DND-41 (cell line): Measurements from ENCODE around the gene NETO1.

Experiments used
- ATAC-seq: fragments of 200-7000 bp; cut with Tn5 transposase; 3 replicates; pipeline ENCODE4 v1.9.1; 2021; ENCODE audit warnings: low read depth; ENCODE audit not compliant: insufficient read depth
- DNase-seq: peaks from one replicate; pipeline ENCODE4 v3.0.0-alpha.2; 2020
- H2AFZ ChIP-seq: 2 replicates; pipeline ENCODE4 v1.6.0; 2012; ENCODE audit warnings: low read depth, low read length
- H3K27ac ChIP-seq: 2 replicates; pipeline ENCODE4 v1.5.1; 2012; ENCODE audit warnings: low read length, inconsistent platforms
- H3K27me3 ChIP-seq: fragments of 200-600 bp; sonication (generic); 2 replicates; pipeline ENCODE4 v1.6.0; 2012; ENCODE audit warnings: low read length, mild to moderate bottlenecking, inconsistent platforms; ENCODE audit not compliant: insufficient read depth, poor library complexity
- H3K36me3 ChIP-seq: 2 replicates; pipeline ENCODE4 v1.5.1; 2012; ENCODE audit warnings: low read length, inconsistent platforms; ENCODE audit not compliant: insufficient read depth
- H3K4me1 ChIP-seq: 2 replicates; pipeline ENCODE4 v1.5.1; 2012; ENCODE audit warnings: mild to moderate bottlenecking, low read length; ENCODE audit not compliant: insufficient read depth
- H3K4me2 ChIP-seq: 2 replicates; pipeline ENCODE4 v1.6.0; 2012; ENCODE audit warnings: mild to moderate bottlenecking, moderate library complexity, low read length, inconsistent platforms; ENCODE audit not compliant: insufficient read depth
- H3K4me3 ChIP-seq, 2 experiments: fragments of 200-600 bp in 1 of 2; shearing (Covaris generic) in 1 of 2; 2 replicates each; pipeline ENCODE4 v1.5.1; 2012 to 2016; ENCODE audit warnings: inconsistent platforms in 2 of 2, low read length in 2 of 2, mild to moderate bottlenecking in 2 of 2, low read depth in 1 of 2, moderate library complexity in 1 of 2
- H3K79me2 ChIP-seq: 2 replicates; pipeline ENCODE4 v1.6.0; 2012; ENCODE audit warnings: low read length, inconsistent platforms; ENCODE audit not compliant: insufficient read depth
- H3K9ac ChIP-seq: 2 replicates; pipeline ENCODE4 v1.6.0; 2012; ENCODE audit warnings: low read depth, mild to moderate bottlenecking, inconsistent platforms, low read length, moderate library complexity
- H3K9me3 ChIP-seq: 2 replicates; pipeline ENCODE4 v1.5.1; 2012; ENCODE audit warnings: low read length, moderate library complexity, mild to moderate bottlenecking, inconsistent platforms; ENCODE audit not compliant: insufficient read depth, severe bottlenecking
- H4K20me1 ChIP-seq: 2 replicates; pipeline ENCODE4 v1.6.0; 2012; ENCODE audit warnings: low read length; ENCODE audit not compliant: insufficient read depth
- CTCF ChIP-seq: IDR thresholded peaks from 2 replicates; pipeline ENCODE4 v1.5.1; 2012; ENCODE audit warnings: borderline replicate concordance, low read length, moderate library complexity, mild to moderate bottlenecking; ENCODE audit not compliant: poor library complexity, severe bottlenecking; ENCODE audit errors: extremely low read depth
- EZH2 ChIP-seq: IDR thresholded peaks from 3 replicates; pipeline ENCODE4 v1.6.1; 2012; ENCODE audit warnings: borderline replicate concordance, low read depth, mild to moderate bottlenecking, moderate library complexity, low read length, inconsistent platforms; ENCODE audit not compliant: severe bottlenecking

The NETO1 gene

GRCh38 chr18:72848503-72849237, 19.1 kb downstream of the NETO1 start:
- Histone ChIP-seq H3K4me1 (0 out of 2 replicates have a peak, but pooled peaks cover 3% of the 10 kb centered on the region), H3K79me2 (peaks cover 2% of the 10 kb centered on the region; the same call in 1 of the 2 replicates), H3K27me3 (no peaks in the 10 kb centered on the region), H3K4me3 (no peak overlapping the region), H3K4me2 (no peak overlapping the region), H3K9me3 (no peaks in the 10 kb centered on the region), H3K9ac (no peak overlapping the region), H3K27ac (no peak overlapping the region), H2AFZ (no peak overlapping the region), H3K36me3 (peaks cover 8% of the 10 kb centered on the region; the same call in 1 of the 2 replicates), H4K20me1 (no peaks in the 10 kb centered on the region)
- ATAC-seq (peak; percentile 31; the same call in 1 of the 3 replicates), DNase-seq (no peak)
- TF ChIP-seq CTCF (no peak), EZH2 (no peak)

- Histone ChIP-seq H2AFZ (no peak overlapping the region), H3K9ac (no peak overlapping the region), H3K27ac (no peak overlapping the region), H3K9me3 (no peaks in the 10 kb centered on the region), H3K4me2 (no peak overlapping the region), H3K4me1 (0 out of 2 replicates have a peak, but pooled peaks cover 3% of the 10 kb centered on the region), H3K36me3 (peaks cover 8% of the 10 kb centered on the region; the same call in 1 of the 2 replicates), H3K4me3 (no peak overlapping the region), H3K79me2 (peaks cover 2% of the 10 kb centered on the region; the same call in 1 of the 2 replicates), H4K20me1 (no peaks in the 10 kb centered on the region), H3K27me3 (no peaks in the 10 kb centered on the region)
- DNase-seq (no peak), ATAC-seq (no peak)
- no peak for TF ChIP-seq CTCF
- no peak for TF ChIP-seq EZH2
Observed at GRCh38 chr18:72847771-72848170, 20.0 kb downstream of the NETO1 start.

GRCh38 chr18:72846736-72847533, 20.9 kb downstream of the NETO1 start:
- Histone ChIP-seq H3K4me2 (no peak overlapping the region), H3K27me3 (no peaks in the 10 kb centered on the region), H3K4me3 (no peak overlapping the region), H3K36me3 (peaks cover 6% of the 10 kb centered on the region; the same call in 1 of the 2 replicates), H3K27ac (no peak overlapping the region), H2AFZ (no peak overlapping the region), H3K79me2 (peaks cover 2% of the 10 kb centered on the region; the same call in 1 of the 2 replicates), H3K4me1 (0 out of 2 replicates have a peak, but pooled peaks cover 11% of the 10 kb centered on the region), H4K20me1 (no peaks in the 10 kb centered on the region), H3K9me3 (no peaks in the 10 kb centered on the region), H3K9ac (no peak overlapping the region)
- ATAC-seq (no peak), DNase-seq (no peak)
- TF ChIP-seq EZH2 (no peak), CTCF (no peak)
